BLaER1 (cell line): ENCODE measurements around the gene ACYP2.
A peak's percentile ranks its signal among the peaks of the same experiment; 100 is the strongest.
"Not testable (repeated sequence)": the region's sequence is repeated elsewhere in the genome, so short reads cannot be mapped to it uniquely, and the experiment has no call there.

Experiments
- H3K27ac ChIP-seq: shearing (Covaris generic); formaldehyde crosslinking; 2 replicates; pipeline ENCODE4 v1.8.1; 2022
- H3K27me3 ChIP-seq: shearing (Covaris generic); formaldehyde crosslinking; 2 replicates; pipeline ENCODE4 v1.8.1; 2022
- H3K36me3 ChIP-seq: shearing (Covaris generic); formaldehyde crosslinking; 2 replicates; pipeline ENCODE4 v1.8.1; 2022
- H3K4me1 ChIP-seq: shearing (Covaris generic); formaldehyde crosslinking; 2 replicates; pipeline ENCODE4 v1.8.1; 2022
- H3K4me2 ChIP-seq: shearing (Covaris generic); formaldehyde crosslinking; 2 replicates; pipeline ENCODE4 v1.8.1; 2022
- H3K4me3 ChIP-seq: shearing (Covaris generic); formaldehyde crosslinking; 2 replicates; pipeline ENCODE4 v1.8.1; 2022
- H3K9ac ChIP-seq: shearing (Covaris generic); formaldehyde crosslinking; 2 replicates; pipeline ENCODE4 v1.8.1; 2022
- H3K9me3 ChIP-seq: shearing (Covaris generic); formaldehyde crosslinking; 2 replicates; pipeline ENCODE4 v1.8.1; 2022
- H4K20me1 ChIP-seq: shearing (Covaris generic); formaldehyde crosslinking; 2 replicates; pipeline ENCODE4 v1.8.1; 2022
- Cebpa-rat ChIP-seq: shearing (Covaris generic); IDR thresholded peaks from 2 replicates; pipeline ENCODE4 v1.8.1; 2022

The ACYP2 gene

GRCh38 chr2:54310311-54310710 lies 194.9 kb downstream of the ACYP2 start:
- Histone ChIP-seq H3K4me3 (no peak overlapping the region), H3K27ac (no peak overlapping the region), H3K4me2 (0 out of 2 replicates have a peak overlapping the region, but pooled peaks have one; percentile 19), H3K4me1 (peaks cover 11% of the 10 kb centered on the region), H4K20me1 (no peaks in the 10 kb centered on the region), H3K9ac (no peak overlapping the region), H3K9me3 (no peaks in the 10 kb centered on the region), H3K27me3 (no peaks in the 10 kb centered on the region), H3K36me3 (no peaks in the 10 kb centered on the region)
- no peak for TF ChIP-seq Cebpa-rat

DNA sequence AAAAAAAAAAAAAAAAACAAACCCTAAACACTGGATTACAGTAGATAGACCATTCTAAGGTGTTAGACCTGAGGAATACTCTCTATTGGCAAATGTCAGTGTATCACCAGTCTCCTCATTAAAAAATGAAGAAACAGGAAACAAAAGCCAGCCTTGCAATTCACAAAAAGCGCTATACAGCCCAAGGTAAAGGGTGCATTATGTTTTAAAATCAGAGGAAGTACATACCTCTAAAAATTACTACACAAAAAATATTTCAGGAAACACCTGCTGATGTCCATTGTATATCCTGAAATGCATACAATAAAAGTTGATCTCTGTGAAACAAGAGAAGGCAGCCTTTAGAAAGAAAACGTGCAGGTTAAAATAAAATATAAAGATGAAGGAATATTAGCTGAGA lies 195.5 kb downstream of the ACYP2 start:
- Histone ChIP-seq H3K4me1 (peaks cover 11% of the 10 kb centered on the region), H3K9ac (no peak overlapping the region), H3K9me3 (no peaks in the 10 kb centered on the region), H3K27me3 (no peaks in the 10 kb centered on the region), H3K4me3 (no peak overlapping the region), H3K4me2 (peak overlapping the region; percentile 19), H3K27ac (no peak overlapping the region), H3K36me3 (no peaks in the 10 kb centered on the region), H4K20me1 (no peaks in the 10 kb centered on the region)
- TF ChIP-seq Cebpa-rat: no peak

DNA sequence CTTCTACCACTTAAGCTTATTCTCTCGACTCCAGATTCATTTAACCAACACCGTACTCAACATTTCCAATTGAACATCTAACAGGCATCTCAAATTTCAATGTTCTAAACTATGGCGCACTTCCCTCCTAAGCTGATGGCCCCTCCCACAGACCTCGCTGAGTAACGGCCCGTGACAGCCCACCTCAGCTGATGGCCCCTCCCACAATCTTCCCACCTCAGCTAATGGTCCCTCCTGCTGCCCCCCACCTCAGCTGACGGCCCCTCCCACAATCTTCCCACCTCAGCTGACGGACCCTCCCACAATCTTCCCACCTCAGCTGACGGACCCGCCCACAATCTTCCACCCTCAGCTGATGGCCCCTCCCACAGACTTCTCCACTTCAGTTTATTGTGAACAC lies 197.7 kb downstream of the ACYP2 start:
- no peaks in the 10 kb centered on the region for H3K27me3 ChIP-seq
- no peaks in the 10 kb centered on the region for H3K36me3 ChIP-seq
- no peaks in the 10 kb centered on the region for H3K9me3 ChIP-seq
- no peak overlapping the region for H3K9ac ChIP-seq
- no peaks in the 10 kb centered on the region for H4K20me1 ChIP-seq
- no peak for TF ChIP-seq Cebpa-rat
- H3K27ac ChIP-seq: no peak overlapping the region
- no peak overlapping the region for H3K4me3 ChIP-seq
- peaks cover 11% of the 10 kb centered on the region for H3K4me1 ChIP-seq
- H3K4me2 ChIP-seq: no peak overlapping the region

GRCh38 chr2:54317973-54318372 lies 202.6 kb downstream of the ACYP2 start:
- H3K9me3 ChIP-seq: no peaks in the 10 kb centered on the region
- H3K4me2 ChIP-seq: no peak overlapping the region
- no peak overlapping the region for H3K27ac ChIP-seq
- no peaks in the 10 kb centered on the region for H4K20me1 ChIP-seq
- H3K9ac ChIP-seq: no peak overlapping the region
- H3K36me3 ChIP-seq: no peaks in the 10 kb centered on the region
- TF ChIP-seq Cebpa-rat: no peak
- peaks cover 6% of the 10 kb centered on the region; the same call in 1 of the 2 replicates for H3K4me1 ChIP-seq
- H3K27me3 ChIP-seq: no peaks in the 10 kb centered on the region
- H3K4me3 ChIP-seq: no peak overlapping the region

DNA sequence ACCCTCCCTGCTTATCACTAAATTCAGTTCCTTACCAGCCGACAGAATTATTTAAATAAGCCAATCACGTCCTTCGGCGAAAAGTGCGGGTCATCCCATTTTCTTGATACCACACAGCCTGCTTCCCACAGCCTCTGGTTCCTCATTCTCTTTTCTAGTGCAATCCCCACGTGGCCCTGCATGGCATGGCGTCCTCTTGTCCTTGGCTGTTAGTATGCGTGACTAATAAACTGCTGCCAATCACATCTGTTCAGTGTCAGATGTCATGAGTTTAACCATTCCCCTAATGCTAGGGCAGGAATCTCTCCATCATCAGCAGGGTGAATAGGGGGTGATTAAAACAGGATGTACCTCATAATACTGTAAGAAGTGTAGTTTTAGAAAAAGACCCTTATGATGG lies 203.4 kb downstream of the ACYP2 start:
- no peak overlapping the region for H3K4me2 ChIP-seq
- no peaks in the 10 kb centered on the region for H3K27me3 ChIP-seq
- H3K4me1 ChIP-seq: peaks cover 6% of the 10 kb centered on the region; the same call in 1 of the 2 replicates
- no peak overlapping the region for H3K27ac ChIP-seq
- no peaks in the 10 kb centered on the region for H3K36me3 ChIP-seq
- peaks cover 3% of the 10 kb centered on the region; the same call in 1 of the 2 replicates for H3K9me3 ChIP-seq
- H4K20me1 ChIP-seq: no peaks in the 10 kb centered on the region
- no peak overlapping the region for H3K4me3 ChIP-seq
- no peak overlapping the region for H3K9ac ChIP-seq
- no peak for TF ChIP-seq Cebpa-rat

- peaks cover 25% of the 10 kb centered on the region for H3K9me3 ChIP-seq
- no peak overlapping the region for H3K27ac ChIP-seq
- peaks cover 6% of the 10 kb centered on the region; the same call in 1 of the 2 replicates for H3K4me1 ChIP-seq
- H3K9ac ChIP-seq: no peak overlapping the region
- no peaks in the 10 kb centered on the region for H3K36me3 ChIP-seq
- H3K4me3 ChIP-seq: no peak overlapping the region
- H4K20me1 ChIP-seq: no peaks in the 10 kb centered on the region
- no peak for TF ChIP-seq Cebpa-rat
- no peak overlapping the region for H3K4me2 ChIP-seq
- no peaks in the 10 kb centered on the region for H3K27me3 ChIP-seq
Observed at GRCh38 chr2:54321047-54321446, 205.6 kb downstream of the ACYP2 start.

DNA sequence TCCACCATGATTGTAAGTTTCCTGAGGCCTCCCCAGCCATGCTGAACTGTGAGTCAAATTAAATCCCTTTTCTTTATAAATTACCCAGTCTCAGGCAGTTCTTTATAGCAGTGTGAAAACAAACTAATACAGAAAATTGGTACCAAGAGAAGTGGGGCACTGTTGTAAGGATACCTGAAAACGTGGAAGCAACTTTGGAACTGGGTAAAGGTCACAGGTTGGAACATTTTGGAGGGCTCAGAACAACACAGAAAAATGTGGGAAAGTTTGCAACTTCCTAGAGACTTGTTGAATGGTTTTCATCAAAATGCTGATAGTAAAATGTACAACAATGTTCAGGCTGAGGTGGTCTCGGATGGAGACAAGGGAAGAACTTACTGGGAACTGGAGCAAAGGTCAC lies 209.1 kb downstream of the ACYP2 start:
- H3K4me1 ChIP-seq, H3K27ac ChIP-seq, H4K20me1 ChIP-seq, H3K27me3 ChIP-seq, H3K4me2 ChIP-seq, H3K36me3 ChIP-seq, H3K4me3 ChIP-seq, H3K9ac ChIP-seq: not testable (repeated sequence)
- H3K9me3 ChIP-seq: peaks cover 25% of the 10 kb centered on the region

DNA sequence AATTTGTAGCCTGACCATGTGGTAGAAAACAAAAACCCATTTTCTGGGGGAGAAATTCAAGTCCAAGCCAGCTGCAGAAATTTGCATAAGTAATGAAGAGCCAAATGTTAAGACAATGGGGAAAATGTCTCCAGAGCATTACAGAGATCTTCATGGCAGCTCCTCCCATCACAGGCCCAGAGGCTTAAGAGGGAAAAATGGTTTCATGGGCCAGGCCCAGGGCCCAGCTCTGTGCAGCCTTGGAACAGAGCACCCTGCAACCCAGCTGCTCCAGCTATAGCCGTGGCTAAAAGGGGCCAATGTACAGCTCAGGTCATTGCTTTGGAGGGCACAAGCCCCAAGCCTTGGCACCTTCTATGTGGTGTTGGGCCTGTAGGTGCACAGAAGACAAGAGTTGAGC lies 209.7 kb downstream of the ACYP2 start:
- Histone ChIP-seq H3K9ac (no peak overlapping the region), H3K4me2 (no peak overlapping the region), H3K36me3 (no peaks in the 10 kb centered on the region), H3K27ac (no peak overlapping the region), H3K4me3 (no peak overlapping the region), H3K4me1 (peaks cover 10% of the 10 kb centered on the region), H3K27me3 (no peaks in the 10 kb centered on the region), H4K20me1 (no peaks in the 10 kb centered on the region), H3K9me3 (peaks cover 25% of the 10 kb centered on the region)
- no peak for TF ChIP-seq Cebpa-rat

GRCh38 chr2:54329482-54330161 lies 214.2 kb downstream of the ACYP2 start:
- Histone ChIP-seq H3K4me1 (peaks cover 11% of the 10 kb centered on the region), H3K36me3 (no peaks in the 10 kb centered on the region), H3K4me3 (peak overlapping the region; percentile 66), H3K27ac (no peak overlapping the region), H3K27me3 (no peaks in the 10 kb centered on the region), H4K20me1 (no peaks in the 10 kb centered on the region), H3K9me3 (peaks cover 14% of the 10 kb centered on the region), H3K9ac (no peak overlapping the region), H3K4me2 (peak overlapping the region; percentile 85)
- TF ChIP-seq Cebpa-rat: no peak

DNA sequence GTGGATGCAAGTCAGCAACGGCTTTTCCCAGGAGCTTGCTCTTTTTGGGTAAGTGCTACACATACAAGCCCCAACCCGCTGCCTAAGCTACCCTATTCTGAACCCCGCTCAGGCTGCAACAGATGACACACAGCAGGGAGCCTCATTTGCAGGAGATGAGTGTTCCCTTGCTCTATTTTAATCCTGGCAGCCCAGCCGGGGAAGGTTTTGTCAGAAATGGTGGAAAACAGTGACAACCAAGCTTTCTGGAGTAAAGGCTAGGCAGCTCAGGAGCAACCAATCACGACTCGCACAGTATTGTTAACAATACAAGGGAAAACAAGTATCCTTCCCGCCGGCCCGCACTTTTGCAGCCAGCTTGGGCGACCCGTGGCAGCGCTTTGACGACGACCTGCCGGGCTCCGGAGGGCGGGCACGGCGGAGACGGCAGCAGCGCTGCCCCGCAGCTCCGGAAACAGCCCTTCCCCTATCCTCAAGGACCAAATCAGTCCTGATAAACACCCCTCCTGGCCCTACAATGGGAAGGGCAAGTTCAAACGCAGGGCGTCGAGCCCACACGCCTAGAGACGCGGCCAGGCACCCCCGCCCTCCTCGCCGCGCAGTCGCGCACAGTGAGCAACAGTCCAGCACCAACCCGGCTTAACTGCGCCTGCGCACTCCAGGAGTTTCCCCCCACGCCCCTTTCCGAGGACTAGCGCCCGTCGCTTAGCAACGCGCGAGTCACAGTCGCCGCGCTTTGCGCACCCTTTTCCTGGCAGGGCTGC lies 214.9 kb downstream of the ACYP2 start:
- H3K36me3 ChIP-seq: no peaks in the 10 kb centered on the region
- TF ChIP-seq Cebpa-rat: no peak
- peaks cover 11% of the 10 kb centered on the region for H3K4me1 ChIP-seq
- no peaks in the 10 kb centered on the region for H4K20me1 ChIP-seq
- no peak overlapping the region for H3K27ac ChIP-seq
- peak overlapping the region; percentile 85 for H3K4me2 ChIP-seq
- H3K9ac ChIP-seq: peak overlapping the region; percentile 38; the same call in 1 of the 2 replicates
- peak overlapping the region; percentile 66 for H3K4me3 ChIP-seq
- no peaks in the 10 kb centered on the region for H3K27me3 ChIP-seq
- H3K9me3 ChIP-seq: peaks cover 7% of the 10 kb centered on the region
